ENCODE measurements around the gene SAMD8.

- TF ChIP-seq CTCF (IDR thresholded peaks at IDR 0.05; ENCODE audit: insufficient read depth, low read length, poor library complexity, severe bottlenecking) (no peak), EZH2phosphoT487 (conservative IDR thresholded peaks at IDR 0.05; ENCODE audit: low read length) (no peak)
Observed at GRCh38 chr10:75127471-75127870, 16.0 kb downstream of the SAMD8 start.
